NCI-H187 treated with DMSO at 0.1 percent for 48 hours (cell line): ENCODE data around the gene SLC24A4.

Experiments used
- DNase-seq: peaks from one replicate; lab custom pipeline; 2025; lab: John Stamatoyannopoulos, UW

The SLC24A4 gene, protein sequence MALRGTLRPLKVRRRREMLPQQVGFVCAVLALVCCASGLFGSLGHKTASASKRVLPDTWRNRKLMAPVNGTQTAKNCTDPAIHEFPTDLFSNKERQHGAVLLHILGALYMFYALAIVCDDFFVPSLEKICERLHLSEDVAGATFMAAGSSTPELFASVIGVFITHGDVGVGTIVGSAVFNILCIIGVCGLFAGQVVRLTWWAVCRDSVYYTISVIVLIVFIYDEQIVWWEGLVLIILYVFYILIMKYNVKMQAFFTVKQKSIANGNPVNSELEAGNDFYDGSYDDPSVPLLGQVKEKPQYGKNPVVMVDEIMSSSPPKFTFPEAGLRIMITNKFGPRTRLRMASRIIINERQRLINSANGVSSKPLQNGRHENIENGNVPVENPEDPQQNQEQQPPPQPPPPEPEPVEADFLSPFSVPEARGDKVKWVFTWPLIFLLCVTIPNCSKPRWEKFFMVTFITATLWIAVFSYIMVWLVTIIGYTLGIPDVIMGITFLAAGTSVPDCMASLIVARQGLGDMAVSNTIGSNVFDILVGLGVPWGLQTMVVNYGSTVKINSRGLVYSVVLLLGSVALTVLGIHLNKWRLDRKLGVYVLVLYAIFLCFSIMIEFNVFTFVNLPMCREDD

DNA sequence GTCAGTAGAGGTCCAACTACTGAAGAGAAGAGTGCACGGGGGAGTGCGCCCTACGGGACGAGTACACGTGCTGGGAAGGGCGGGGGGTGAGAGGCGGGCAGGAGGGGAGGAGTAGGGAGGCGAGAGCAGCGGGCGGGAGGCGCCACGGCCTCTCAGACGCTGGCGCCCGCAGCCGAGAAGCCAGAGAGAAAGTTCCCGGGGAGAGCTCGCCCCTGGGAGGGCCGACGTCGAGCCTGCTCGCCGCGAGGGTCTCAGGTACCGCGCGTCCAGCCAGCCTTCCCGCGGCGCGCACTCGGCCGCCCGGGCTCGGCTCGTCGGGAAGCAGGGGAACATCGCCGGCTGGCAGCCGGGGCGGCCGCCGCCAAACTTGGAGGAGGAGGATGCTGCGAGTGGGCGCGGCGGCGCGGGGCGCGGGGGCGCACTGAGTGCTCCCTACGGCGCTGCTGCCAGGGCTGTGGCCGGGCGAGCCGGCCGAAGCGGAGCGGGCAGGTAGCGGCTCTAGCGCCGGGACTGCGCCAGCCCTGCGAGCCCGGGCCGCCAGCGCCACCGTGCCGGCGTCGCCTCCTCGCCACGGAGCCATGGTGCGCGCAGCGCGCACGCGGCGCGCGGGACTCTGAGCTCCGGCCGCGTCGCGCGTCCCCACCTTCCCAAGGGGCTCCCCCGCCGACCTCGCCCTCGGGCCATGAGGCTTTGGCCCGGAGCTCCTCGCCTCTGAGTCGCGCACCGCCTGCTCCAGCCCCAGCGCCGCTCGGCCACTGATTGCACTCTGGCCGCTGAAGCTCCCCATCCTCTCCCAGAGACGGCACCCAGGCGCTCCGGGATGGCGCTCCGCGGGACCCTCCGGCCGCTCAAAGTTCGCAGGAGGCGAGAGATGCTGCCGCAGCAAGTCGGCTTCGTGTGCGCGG lies at the start of gene SLC24A4:
SLC24A4 (plus strand) TSS at position 155 of the 905 bp plus-strand sequence; CDS start at position 821, 666 bp downstream.
- DNase-seq, result no peak

DNA sequence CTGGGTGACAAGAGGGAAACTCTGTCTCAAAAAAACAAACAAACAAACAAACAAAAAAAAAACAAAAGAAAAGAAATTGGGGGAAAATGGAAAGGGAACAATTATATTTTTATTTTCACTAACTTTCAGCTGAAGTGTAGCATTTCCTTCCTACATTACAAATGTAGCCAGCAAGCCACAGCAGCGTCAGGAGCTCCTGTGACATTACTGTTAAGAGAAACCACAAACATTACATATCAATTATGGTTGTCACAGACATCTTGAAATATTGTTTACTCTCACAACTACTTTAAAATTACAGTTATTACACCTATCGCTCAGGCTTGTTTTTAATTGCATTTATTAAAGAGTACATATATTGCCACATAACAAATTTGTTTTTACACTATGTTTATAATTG lies 49.8 kb upstream of the SLC24A4 start:
- no peak for DNase-seq

DNA sequence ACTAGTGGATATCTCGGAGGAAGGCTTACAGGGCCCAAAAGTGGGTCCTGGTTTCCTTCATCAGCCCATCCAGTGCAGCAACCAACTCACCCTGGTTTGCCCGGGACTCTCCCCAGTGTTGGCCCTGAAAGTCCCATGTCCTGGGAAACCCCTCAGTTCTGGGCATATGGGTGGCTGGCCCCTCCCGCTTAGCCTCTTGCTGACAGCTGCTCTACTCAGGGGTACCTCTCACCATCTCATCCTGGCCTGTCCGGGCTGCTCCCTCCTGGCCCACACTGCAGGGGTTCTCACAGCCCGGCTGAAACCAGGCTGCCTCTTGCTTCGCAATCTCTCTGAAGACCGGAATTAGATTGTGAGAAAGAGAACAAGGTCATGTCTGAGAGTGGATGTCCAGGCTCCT lies 48.9 kb upstream of the SLC24A4 start:
- no peak for DNase-seq

DNA sequence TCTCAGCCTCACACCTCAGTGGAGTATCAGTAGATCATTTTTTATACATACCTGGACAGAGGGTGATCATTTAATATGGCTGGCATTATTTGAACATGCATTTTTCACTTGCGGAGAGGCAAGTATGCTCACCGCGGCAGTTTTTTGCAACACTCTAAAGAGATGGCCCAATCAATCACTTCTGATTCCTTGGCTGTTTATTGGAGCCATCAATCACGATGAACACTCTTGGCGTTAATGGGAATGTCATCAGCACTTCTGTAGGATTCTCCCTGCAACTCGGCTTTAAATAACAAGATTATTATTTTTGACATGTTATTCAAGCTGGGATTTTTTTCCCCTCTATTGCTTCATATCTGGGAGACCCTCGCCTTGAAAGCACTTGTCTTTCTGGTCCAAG lies 46.9 kb upstream of the SLC24A4 start:
- no peak for DNase-seq

DNA sequence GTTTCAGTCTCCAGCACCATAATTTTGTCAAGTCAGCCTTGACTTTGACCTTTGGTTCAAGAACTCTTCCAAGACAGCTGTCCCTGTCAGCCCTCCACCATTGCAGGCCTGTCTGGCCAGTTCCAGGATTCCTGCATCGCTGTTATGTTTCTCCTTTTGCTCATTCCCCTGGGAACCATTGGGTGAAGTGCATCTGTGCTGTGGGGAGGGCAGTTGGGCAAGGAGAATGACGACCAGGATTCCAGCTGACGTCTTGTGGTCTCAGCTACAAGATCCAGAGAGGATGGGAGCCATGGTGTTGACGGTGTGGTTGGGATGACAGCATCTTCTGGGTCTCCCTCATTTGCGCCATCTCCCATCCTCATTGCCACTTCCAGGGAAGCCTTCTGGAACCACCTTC lies 45.9 kb upstream of the SLC24A4 start:
- DNase-seq, result no peak

DNA sequence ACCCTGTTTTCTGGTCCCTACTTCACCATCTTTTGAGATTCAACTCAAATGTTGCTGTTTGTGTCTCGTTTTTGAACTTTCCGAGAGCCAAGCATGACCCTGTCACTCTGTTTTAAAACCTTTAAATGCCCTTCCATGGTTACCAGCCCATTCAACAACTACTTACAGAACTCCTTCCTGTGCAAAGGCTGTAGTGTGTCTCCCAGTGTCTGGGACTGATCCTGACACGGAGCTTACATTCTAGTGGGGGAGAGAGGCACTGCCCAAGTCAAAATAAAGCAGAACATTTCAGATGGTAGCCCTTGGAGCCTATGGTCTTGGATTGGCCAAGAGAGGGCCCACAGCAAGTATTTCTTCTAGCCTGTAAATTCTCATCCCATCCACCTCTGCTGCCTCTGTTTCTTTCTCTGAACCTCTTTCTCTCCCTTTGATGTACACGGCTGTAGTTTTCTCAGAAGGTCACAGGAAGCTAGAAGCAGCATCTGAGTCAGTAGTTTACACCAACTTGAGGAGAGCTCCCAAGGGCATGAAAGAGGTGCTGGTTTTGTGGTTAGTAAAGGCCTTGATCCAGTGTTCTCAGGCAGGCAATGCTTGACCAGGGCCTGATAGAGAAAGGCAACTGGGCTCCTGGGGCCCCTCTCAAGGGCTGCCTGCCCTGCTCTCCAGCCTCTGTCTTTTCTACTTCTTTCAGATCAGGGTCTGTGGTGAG lies 42.3 kb upstream of the SLC24A4 start:
- no peak for DNase-seq

DNA sequence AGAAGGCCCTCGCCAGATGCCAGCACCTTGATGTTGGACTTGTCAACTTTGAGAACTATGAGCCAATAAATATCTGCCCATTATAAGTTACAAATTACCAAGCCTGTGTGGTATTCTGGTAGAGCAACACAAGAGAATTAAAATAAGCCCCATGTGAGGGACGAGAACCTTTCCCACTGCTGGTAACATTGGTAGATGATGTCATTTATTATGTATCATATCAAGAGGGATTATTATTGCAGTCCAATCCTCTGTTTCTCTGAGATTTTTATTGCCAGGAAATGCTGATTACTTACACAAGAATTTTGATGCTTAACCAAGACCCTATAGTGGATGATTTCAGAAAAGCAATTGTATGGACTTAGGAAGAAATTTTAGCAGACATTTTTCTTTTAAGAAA lies 40.3 kb upstream of the SLC24A4 start:
- no peak for DNase-seq

DNA sequence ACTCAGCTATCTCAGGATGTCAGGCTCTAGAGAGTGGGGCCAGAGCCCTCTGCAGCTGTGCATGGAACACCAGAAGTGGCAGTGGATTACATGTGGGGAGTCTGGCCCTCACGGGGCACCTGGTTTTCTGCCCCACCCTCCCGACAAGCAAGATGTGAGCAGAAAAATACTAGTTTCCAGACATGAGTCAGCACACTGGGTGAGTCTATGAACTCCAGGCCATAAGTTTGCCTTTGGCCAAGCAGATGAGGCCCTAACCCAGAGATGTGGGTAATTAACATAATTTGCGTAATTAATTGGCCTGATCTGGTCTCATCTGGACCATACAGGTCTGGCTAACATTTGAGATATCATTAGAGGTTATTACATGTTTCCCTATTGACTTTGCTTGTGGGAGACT lies 37.7 kb upstream of the SLC24A4 start:
- no peak for DNase-seq

DNA sequence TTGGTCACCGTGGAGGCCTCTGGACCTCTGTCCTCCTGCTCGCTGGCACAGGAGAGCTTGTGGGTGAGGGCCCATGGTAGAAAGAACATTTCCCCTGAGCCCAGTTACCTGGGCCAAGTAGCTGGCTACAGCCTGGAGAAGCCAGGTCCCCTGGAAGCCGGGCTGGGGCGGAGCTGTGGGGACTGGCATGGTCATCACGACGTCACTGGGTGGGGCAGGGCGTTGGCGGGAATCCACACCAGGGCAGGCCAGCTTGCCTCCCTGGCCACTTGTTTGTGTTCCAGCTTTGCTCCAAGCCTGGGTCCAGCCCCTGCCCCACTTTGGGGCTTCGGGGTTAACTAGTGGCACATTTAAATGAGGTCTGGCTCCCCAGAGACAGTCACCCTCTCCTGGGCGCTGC lies 35.0 kb upstream of the SLC24A4 start:
- DNase-seq, result no peak

DNA sequence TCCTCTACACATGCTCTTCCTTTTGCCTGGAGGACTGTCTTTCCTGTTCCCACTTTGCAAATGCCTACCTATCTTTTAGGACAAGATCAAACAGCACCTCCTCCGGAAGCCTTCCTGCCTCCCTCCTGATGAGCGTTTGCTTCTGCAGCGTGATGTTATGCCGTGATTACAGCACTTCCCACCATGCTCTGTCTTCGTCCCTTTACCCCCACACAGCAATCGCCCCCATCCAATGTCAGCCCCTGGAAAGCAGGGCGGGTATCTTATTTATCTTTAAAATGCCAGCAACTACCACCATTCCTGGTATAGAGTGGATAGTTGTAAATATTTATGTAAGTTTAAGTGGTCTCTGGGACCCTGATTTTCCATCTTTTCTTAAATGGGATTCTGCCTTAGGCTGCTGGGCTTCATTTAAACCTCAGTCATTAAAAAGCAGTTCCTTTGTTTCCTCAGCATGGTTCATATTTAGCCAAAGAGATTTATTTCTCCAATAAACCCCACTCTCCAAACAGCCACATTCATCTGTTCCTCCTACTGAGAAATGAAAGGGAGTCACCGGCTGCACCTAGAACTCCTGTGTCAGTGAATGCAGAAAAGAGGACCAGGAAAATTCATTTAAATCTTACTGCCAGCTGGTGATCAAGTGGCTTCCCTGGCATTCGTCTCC lies 33.8 kb upstream of the SLC24A4 start:
- no peak for DNase-seq

DNA sequence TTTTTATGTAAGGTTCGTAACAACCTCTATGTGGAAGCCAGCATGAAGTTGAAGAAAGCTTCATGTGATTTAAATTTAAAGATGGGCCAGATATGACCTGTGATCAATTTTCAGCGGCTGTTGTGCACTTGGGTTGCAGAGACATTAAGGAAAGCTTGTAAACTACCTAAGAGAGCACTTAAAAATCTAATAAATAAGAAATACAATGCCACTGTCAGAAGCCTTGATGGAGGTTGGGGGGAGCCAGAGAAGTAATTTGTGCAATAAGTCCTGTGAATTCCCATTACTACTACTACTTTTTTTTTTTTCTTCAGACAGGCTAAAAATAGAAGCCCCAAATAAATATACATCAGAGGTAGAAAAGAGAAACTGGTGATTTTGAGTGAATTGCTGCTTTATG lies 30.3 kb upstream of the SLC24A4 start:
- no peak for DNase-seq

DNA sequence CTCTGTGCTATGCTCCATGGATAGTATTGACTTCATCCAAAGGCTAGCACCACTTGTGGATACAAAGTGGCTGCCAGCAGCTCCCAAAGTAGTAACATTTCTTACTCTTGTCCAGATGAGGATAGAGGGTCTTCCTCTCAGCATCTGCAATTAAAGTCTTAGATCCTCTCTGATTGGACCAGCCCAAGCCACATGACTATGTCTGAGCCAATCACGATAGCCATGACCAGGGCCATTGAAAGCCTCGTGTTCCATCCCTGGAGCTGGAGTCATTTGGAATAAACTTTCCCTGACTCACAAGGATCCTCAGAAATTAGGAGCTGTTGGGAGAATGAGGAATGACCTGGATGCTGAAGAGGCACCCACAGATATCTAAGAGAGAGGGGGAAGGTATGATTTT lies 28.5 kb upstream of the SLC24A4 start:
- no peak for DNase-seq

DNA sequence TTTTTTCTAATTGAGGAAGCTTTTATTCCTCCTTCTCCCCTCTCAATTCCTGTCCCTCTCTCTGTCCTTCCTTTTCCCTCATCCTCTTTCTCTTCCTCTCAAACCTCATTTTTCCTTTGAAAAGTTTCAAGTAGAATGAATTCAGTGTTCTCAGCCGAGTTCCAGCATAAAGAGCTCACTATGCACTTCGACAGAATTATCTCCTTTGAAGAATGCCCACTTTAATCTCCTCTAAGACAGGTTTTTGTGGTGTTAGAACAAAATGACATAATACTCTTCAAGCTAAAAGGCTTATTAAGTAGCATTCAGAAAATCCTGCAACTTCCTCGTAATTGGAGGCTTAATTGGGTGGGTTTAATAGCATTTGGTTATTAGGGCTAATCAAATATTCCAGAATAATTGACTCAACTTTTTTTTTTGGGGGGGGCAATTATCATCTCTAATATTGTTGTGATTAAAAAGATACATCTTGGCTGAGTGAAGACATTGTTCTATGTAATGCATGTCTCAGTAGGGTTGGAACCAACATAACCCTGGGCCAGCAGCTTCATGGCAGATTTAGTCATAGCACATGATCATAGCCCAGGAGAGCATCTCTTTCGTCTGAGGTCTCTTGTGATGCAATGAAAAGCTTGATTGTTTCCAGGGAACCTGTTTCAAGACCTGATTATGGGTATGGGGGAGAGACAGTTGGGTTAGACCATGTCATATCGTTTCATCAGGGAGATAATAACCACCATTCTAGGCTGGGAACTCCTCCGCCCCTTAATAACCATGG lies 25.0 kb upstream of the SLC24A4 start:
- no peak for DNase-seq

DNA sequence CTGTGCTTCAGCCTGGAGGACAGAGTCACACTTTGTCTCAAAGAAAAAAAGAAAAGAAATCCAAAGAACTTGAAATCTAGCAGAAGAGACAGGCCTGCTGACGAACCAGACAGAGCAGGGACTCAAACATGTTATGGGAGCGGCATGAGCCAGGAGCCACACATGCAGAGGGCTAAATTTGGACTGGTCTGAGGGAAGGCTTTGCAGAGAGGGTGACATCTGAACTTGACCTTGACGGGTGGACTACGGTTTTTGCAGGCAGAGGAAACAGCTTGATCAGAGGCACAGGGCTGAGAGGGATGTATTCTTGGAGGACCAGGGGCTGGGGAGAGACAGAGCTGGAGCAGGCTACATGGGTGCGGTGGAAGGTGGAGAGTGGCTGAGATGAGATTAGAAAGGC lies 20.5 kb upstream of the SLC24A4 start:
- DNase-seq, result no peak

DNA sequence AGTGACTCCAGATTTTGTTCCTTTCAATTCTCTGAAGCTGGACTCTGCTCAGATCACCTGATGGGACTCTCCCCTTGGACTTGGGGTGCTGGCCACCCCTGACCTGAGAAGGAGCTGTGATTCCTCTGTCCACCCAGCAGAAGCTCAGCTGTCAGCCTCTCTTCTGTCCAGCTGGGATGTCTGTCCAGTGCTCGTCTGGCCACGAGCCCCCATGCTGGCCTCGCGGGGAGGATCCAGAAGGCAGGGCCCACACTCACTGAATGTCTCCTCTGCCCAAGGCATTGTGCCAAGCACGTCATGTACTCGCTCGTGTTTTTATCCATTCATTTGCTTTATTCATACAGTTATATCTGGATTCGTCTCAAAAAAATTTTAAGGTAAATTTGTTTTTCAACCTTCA lies 14.2 kb upstream of the SLC24A4 start:
- DNase-seq, result no peak

DNA sequence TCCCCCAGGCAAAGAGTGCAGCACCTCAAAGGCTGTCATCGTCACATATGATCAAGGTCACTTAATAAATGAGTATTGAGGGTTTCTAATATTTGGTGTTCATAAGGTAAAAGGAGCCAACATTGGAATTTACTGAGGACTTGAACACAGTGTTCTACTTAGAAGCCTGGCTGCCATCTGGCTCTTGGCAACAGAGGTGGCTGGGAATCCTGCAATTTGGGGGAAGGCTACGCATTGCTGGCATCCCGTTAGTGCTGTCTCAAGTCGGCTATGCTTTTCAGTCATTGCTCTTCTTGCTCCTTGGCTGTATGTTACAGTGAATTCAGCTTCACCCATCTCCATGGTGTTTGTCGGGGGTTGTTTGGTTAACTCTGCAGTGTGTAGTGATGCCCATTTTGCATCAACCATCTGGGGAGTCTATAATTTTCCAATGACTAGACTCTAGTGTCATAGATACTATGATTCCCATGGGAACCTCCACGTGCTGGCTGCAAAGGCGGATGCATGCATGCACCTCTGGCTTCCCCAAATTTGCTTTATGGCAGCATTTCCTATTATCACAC lies 12.9 kb upstream of the SLC24A4 start:
- no peak for DNase-seq

DNA sequence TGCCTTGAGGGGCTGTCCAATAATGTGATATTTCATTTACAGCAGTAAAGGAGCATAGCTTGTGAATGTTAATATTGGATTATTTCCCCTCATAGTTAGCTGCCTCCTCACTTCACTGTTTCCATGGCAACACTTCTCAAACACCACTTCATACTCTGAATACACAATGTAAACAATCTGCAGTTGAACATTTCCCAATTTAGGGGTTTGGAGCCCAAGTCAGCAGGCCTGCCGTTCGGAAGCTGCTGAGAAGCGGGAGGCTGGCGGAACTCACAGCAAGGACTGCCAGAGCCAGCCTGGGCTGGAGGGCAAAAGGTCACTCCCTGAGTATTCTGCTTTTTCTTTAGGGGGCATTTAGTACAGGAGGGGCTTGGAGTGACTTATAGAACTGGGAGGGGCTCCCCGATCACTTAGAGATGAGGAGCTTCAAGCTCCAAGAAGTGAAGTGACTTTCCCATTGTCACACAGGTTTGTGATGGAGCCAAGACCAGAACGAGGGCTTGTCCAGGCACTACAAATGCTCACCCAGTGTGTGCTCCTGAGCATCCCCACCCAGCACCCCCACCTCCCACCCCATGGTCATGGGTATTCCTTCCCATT lies 12.1 kb upstream of the SLC24A4 start:
- DNase-seq, result no peak

DNA sequence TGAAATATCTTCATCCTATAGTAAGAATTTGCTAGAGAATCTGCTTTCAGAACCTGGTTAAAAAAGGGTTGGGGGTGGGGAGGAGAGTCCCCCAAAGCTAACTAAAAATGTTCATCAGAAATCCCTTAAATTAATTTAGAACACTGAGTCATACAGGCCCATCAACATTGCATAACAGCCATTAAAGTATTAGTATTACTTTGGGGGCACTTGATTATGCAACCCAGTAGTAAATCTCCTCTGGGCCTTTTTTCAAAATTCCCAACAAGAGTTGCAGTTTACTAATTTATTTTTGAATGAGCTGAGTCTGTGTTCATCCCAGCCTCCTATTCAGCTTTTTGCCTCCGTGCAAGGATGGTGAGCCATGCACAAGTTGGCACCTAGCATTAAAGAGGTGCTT lies 8.8 kb upstream of the SLC24A4 start:
- no peak for DNase-seq

DNA sequence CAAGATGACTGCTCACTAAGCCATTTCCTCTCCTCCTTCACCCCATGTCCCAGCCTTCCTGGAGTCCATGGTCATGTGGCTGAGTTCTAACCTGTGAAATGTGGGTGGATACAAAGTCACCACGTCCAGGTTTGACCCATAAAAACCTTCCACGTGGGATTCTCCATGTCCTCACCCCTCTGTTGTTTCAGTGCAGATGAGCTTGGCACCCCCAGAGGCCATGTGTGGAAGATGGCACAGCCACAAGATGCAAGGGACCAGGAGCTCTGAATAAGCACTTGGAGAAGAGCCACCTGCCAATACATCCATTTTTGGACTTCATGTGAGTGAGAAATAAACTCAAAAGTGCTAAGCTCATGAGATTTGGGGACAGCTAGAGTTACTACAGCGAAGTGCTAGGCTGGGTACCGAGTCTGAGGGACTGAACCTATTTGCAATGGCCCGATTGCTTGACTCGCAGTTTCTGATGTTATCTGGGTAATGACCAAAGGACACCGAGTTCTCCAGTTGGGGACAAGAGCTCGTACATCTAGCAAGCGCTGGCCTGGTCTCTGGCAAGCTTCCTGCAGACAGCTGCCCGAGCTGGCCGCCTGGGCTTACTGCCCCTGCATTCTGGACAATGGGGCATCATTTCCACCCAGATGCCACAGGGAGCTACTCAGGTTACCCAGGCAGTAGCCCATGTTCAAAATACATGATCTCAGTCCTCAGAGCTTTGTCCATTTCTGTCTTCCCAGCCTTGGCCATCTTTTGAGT lies 7.7 kb upstream of the SLC24A4 start:
- DNase-seq, result no peak
